ENCODE results near the gene CFAP119.

Gene CFAP119

GRCh38 chr16:30740364-30741251 lies 21.3 kb downstream of the CFAP119 start:
- DNase-seq (ENCODE audit: low read depth), result no peak

DNA sequence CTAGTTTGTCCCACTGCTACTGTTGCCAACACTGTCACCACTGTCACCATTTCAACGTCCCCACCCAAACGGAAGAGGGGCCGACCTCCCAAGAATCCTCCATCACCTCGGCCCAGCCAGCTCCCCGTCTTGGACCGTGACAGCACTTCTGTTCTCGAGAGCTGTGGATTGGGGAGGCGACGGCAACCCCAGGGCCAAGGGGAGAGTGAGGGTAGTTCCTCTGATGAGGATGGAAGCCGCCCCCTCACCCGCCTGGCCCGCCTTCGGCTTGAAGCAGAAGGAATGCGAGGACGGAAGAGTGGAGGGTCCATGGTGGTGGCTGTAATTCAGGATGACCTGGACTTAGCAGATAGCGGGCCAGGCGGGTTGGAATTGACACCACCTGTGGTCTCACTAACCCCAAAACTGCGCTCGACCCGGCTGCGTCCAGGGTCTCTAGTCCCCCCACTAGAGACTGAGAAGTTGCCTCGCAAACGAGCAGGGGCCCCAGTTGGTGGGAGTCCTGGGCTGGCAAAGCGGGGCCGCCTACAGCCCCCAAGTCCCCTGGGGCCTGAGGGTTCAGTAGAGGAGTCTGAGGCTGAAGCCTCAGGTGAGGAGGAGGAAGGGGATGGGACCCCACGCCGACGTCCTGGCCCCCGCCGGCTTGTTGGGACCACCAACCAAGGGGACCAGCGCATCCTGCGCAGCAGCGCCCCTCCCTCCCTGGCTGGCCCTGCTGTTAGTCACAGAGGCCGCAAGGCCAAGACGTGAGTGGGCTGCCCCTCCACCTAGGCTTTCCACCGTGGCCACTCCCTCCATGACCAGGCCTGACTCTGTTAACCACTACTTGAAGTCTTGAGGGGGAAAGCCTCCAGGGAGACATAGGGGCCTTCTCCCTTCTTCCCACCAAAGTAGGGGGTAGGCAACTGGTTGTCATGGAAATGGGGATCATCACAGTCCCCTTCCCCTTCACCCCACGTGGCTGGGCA lies 22.6 kb downstream of the CFAP119 start:
- no peak for DNase-seq (ENCODE audit: low read depth)

DNA sequence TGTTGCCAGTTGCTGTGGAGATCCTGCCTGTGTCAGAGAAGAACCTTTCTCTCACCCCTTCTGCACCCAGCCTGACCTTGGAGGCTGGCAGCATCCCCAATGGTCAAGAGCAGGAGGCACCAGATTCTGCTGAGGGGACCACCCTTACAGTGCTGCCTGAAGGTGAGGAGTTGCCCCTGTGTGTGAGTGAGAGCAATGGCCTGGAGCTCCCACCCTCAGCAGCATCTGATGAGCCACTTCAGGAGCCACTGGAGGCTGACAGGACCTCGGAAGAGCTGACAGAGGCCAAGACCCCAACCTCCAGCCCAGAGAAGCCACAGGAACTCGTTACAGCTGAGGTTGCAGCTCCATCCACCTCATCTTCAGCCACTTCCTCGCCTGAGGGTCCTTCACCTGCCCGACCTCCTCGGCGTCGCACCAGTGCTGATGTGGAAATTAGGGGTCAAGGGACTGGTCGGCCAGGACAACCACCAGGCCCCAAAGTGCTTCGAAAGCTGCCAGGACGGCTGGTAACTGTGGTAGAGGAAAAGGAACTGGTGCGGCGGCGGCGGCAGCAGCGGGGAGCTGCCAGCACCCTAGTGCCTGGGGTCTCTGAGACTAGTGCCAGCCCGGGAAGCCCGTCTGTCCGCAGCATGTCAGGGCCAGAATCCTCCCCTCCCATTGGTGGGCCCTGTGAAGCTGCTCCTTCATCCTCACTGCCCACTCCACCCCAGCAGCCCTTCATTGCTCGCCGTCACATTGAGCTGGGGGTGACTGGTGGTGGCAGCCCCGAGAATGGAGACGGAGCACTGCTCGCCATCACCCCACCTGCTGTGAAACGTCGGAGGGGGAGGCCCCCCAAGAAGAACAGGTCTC lies 23.8 kb downstream of the CFAP119 start:
- DNase-seq (ENCODE audit: low read depth), result no peak

- DNase-seq (ENCODE audit: low read depth), result no peak
Measured at GRCh38 chr16:30736995-30737793, 24.7 kb downstream of the CFAP119 start.

DNA sequence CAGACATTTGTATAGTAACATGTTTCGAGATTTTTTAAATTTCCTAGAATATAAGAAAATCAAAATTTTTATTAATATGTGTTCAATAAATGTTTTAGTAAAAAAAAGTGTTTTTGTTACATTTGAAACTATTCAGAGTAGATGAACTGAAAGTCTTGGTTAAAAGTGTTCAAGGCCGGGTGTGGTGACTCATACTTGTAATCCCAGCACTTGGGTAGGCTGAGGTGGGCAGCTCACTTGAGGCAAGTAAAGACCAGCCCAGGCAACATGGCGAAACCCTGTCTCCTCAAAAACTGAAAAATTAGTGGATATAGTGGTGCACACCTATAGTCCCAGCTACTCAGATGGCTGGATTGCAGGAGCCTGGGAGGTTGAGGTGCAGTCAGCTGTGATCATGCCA lies 30.5 kb downstream of the CFAP119 start:
- no peak for DNase-seq (ENCODE audit: low read depth)

- DNase-seq (ENCODE audit: low read depth), result no peak
Measured at GRCh38 chr16:30728899-30729672, 32.8 kb downstream of the CFAP119 start.

DNA sequence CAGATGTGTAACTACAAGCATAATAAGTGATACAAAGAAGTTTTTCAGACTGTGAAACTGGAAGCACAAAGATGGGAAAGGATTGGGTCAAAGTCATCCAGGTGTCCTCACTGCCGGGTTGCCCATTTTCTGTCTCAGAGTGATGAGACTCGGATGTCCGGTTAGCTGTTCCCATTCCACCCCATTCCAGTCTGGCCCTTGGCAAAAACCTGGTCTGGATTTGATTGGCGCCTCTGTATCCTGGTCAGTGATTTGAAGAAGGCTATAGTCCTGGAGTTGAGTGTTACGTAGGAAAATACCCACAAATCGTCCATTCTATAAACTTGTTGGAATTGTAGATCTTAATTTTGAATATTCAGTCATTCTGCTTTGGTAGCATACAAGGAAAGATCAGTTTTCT lies 33.5 kb downstream of the CFAP119 start:
- DNase-seq (ENCODE audit: low read depth), result no peak

GRCh38 chr16:30725418-30725792 lies 36.5 kb downstream of the CFAP119 start:
- DNase-seq (ENCODE audit: low read depth), result no peak

- DNase-seq (ENCODE audit: low read depth), result no peak
Measured at GRCh38 chr16:30724641-30725417, 37.0 kb downstream of the CFAP119 start.

DNA sequence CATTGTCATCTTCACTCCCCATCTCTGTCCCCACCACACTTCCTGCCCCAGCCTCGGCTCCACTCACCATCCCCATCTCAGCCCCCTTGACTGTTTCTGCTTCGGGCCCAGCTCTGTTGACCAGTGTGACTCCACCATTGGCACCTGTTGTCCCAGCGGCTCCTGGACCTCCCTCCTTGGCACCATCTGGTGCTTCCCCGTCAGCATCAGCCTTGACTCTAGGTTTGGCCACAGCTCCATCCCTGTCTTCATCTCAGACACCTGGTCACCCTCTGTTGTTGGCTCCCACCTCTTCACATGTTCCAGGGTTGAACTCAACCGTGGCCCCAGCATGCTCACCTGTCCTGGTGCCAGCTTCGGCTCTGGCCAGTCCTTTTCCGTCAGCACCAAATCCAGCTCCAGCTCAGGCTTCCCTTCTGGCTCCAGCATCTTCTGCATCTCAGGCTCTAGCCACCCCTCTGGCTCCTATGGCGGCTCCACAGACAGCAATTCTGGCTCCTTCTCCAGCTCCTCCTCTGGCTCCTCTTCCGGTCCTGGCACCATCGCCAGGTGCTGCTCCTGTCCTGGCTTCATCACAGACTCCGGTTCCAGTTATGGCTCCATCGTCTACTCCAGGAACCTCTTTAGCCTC lies 38.0 kb downstream of the CFAP119 start:
- no peak for DNase-seq (ENCODE audit: low read depth)

DNA sequence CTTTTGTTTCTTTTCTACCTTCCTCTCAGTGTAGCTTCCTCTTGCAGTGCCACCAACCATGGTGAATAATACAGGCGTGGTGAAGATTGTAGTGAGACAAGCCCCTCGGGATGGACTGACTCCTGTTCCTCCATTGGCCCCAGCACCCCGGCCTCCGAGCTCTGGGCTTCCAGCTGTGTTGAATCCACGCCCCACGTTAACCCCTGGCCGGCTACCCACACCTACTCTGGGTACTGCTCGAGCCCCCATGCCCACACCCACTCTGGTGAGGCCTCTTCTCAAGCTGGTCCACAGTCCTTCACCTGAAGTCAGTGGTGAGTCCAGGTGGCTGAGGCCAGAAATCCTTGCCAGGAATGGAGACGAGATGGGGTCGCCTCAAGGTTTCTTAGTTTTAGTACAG lies 38.9 kb downstream of the CFAP119 start:
- DNase-seq (ENCODE audit: low read depth), result no peak

DNA sequence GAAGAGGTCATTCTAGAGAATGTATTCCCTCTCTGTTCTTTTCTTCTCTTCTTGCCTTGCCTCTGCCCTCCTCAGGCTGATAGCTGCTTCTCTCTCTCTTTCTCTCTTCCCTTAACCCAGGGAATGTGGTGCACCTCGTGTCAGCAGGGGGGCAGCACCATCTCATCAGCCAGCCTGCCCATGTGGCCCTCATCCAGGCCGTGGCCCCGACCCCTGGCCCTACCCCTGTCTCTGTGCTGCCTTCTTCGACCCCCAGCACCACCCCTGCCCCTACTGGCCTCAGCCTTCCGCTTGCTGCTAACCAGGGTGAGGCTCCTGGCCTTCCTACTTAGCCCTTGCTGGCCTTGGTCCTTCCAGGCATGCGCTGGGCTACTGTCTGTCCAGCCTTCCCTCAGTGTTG lies 39.4 kb downstream of the CFAP119 start:
- no peak for DNase-seq (ENCODE audit: low read depth)

- no peak for DNase-seq (ENCODE audit: low read depth)
Measured at GRCh38 chr16:30721606-30722005, 40.3 kb downstream of the CFAP119 start.

GRCh38 chr16:30721167-30721566 lies 40.7 kb downstream of the CFAP119 start:
- DNase-seq (ENCODE audit: low read depth), result no peak

DNA sequence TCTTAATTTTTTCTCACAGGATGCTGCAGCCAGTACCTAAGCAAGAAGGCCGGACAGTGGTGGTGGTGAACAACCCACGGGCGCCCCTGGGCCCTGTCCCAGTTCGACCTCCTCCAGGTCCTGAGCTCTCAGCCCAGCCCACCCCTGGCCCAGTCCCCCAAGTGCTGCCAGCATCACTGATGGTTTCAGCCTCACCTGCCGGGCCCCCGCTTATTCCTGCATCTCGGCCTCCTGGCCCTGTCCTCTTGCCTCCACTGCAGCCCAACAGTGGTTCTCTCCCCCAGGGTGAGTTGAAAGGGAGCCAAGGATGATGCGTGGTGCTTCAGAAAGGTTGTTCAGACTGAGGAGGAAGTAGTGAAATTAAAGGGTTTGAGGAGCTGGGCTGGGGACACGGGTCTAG lies 41.2 kb downstream of the CFAP119 start:
- no peak for DNase-seq (ENCODE audit: low read depth)

- DNase-seq (ENCODE audit: low read depth), result no peak
Measured at GRCh38 chr16:30720086-30720485, 41.8 kb downstream of the CFAP119 start.

- DNase-seq (ENCODE audit: low read depth), result peak; percentile 37
Measured at GRCh38 chr16:30715750-30716445, 46.0 kb downstream of the CFAP119 start.

DNA sequence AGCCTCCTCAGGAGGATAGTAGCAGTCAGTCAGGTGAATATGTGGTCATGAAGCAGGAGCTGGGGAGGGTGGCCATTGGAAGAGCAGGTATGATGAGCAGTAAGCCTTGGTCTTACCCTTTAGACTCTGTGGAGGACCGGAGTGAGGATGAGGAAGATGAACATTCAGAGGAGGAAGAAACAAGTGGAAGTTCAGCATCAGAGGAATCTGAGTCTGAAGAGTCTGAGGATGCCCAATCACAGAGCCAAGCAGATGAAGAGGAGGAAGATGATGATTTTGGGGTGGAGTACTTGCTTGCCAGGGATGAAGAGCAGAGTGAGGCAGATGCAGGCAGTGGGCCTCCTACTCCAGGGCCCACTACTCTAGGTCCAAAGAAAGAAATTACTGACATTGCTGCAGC lies 50.1 kb downstream of the CFAP119 start:
- no peak for DNase-seq (ENCODE audit: low read depth)
